ENCODE data around the gene HEYL. TPM values are rescaled to one million over a fixed set of nuclear protein-coding genes. Genes with fewer than 3 reads are reported as not detected.

HEYL gene
- total RNA-seq, 1 donor from 2014 or later: not detected

DNA sequence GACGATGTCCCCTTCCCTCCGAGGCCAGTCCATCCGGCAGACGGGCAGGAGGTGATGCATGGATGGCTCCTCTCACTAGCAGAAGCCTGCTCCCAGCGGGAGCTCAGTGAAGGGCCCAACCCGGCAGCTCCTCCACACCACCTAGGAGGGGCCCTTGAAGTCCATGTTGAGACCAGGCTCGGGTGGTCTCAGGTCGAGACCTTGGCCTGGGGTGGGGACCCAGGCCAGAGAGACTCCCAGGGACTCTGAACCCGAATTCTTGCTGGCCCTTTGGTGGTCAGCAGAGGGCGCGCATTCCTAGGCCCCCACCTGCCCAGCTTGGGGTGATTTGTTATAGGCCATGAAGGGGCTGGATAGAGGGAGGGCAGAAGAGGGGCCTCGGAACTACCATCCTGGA is 33.1 kb upstream of the HEYL start:
- TF ChIP-seq, protein P1, sequence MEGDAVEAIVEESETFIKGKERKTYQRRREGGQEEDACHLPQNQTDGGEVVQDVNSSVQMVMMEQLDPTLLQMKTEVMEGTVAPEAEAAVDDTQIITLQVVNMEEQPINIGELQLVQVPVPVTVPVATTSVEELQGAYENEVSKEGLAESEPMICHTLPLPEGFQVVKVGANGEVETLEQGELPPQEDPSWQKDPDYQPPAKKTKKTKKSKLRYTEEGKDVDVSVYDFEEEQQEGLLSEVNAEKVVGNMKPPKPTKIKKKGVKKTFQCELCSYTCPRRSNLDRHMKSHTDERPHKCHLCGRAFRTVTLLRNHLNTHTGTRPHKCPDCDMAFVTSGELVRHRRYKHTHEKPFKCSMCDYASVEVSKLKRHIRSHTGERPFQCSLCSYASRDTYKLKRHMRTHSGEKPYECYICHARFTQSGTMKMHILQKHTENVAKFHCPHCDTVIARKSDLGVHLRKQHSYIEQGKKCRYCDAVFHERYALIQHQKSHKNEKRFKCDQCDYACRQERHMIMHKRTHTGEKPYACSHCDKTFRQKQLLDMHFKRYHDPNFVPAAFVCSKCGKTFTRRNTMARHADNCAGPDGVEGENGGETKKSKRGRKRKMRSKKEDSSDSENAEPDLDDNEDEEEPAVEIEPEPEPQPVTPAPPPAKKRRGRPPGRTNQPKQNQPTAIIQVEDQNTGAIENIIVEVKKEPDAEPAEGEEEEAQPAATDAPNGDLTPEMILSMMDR (IDR thresholded peaks at IDR 0.05; ENCODE audit: insufficient read depth, low read length, severe bottlenecking): peak; percentile 53
- Histone ChIP-seq H3K27me3 (ENCODE audit: control insufficient read depth, insufficient read depth, low read length) (peaks cover 14% of the 10 kb centered on the region), H3K36me3 (ENCODE audit: control insufficient read depth, insufficient read depth, low read length) (no peaks in the 10 kb centered on the region), H3K4me3 (ENCODE audit: low read depth, low read length) (no peak overlapping the region)
- DNase-seq (ENCODE audit: low read depth): no peak
- FAIRE-seq: no peak

- no peak for FAIRE-seq
Observed at GRCh38 chr1:39671793-39672550, 32.5 kb upstream of the HEYL start, which contains the start of gene NT5C1A. Gene NT5C1A (minus strand): TSS chr1:39672107. CDS start chr1:39672038, 69 bp downstream.

GRCh38 chr1:39671433-39671792 is 32.0 kb upstream of the HEYL start:
- H3K4me3 ChIP-seq (ENCODE audit: low read depth, low read length): peak overlapping the region; percentile 21
- TF ChIP-seq, protein P1 (IDR thresholded peaks at IDR 0.05; ENCODE audit: insufficient read depth, low read length, severe bottlenecking): no peak

More at GRCh38 chr1:39671793-39672550, 32.5 kb upstream of the HEYL start, which contains the start of gene NT5C1A:
- no peak for DNase-seq (ENCODE audit: low read depth)
- TF ChIP-seq, protein P1 (IDR thresholded peaks at IDR 0.05; ENCODE audit: insufficient read depth, low read length, severe bottlenecking): no peak
- Histone ChIP-seq H3K4me3 (ENCODE audit: low read depth, low read length) (peak within 1 kb of the TSS; percentile 21), H3K36me3 (ENCODE audit: control insufficient read depth, insufficient read depth, low read length) (no peaks in the 10 kb centered on the region), H3K27me3 (ENCODE audit: control insufficient read depth, insufficient read depth, low read length) (peaks cover 14% of the 10 kb centered on the region)

DNA sequence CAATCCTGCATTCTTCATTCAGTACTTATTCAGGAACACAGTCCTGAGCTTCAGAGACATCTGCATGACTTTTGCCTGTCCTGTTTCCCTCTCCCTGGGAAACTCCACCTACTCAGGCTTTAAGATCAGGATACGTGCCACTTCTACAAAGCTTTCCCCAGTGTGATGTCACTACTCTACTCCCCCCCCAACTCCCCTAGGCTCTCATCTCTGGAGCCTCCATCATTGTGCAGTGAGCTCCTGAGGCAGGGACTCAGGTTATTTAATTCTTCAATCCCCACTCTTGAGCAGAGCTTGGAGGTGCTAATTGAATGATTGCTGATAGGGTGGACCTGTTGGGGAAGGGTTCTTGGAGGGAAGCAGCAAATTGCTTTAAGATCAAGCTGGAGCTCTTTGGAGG is 31.2 kb upstream of the HEYL start:
- Histone ChIP-seq H3K27me3 (ENCODE audit: control insufficient read depth, insufficient read depth, low read length) (peaks cover 16% of the 10 kb centered on the region), H3K4me3 (ENCODE audit: low read depth, low read length) (no peak overlapping the region), H3K36me3 (ENCODE audit: control insufficient read depth, insufficient read depth, low read length) (no peaks in the 10 kb centered on the region)
- DNase-seq (ENCODE audit: low read depth) (no peak), FAIRE-seq (peak; percentile 32)
- TF ChIP-seq, protein P1 (IDR thresholded peaks at IDR 0.05; ENCODE audit: insufficient read depth, low read length, severe bottlenecking): no peak

More at GRCh38 chr1:39671433-39671792, 32.0 kb upstream of the HEYL start:
- no peak for DNase-seq (ENCODE audit: low read depth)
- Histone ChIP-seq H3K36me3 (ENCODE audit: control insufficient read depth, insufficient read depth, low read length) (no peaks in the 10 kb centered on the region), H3K27me3 (ENCODE audit: control insufficient read depth, insufficient read depth, low read length) (peaks cover 14% of the 10 kb centered on the region)
- FAIRE-seq: no peak

- no peak for DNase-seq (ENCODE audit: low read depth)
- Histone ChIP-seq H3K27me3 (ENCODE audit: control insufficient read depth, insufficient read depth, low read length) (peaks cover 16% of the 10 kb centered on the region), H3K36me3 (ENCODE audit: control insufficient read depth, insufficient read depth, low read length) (no peaks in the 10 kb centered on the region), H3K4me3 (ENCODE audit: low read depth, low read length) (no peak overlapping the region)
- TF ChIP-seq, protein P1 (IDR thresholded peaks at IDR 0.05; ENCODE audit: insufficient read depth, low read length, severe bottlenecking): no peak
- FAIRE-seq: no peak
Observed at GRCh38 chr1:39668894-39669293, 29.5 kb upstream of the HEYL start.
